Osteocyte (in vitro differentiated cells): ENCODE results near the gene SMYD3. TPM values are rescaled to one million over a fixed set of nuclear protein-coding genes. Genes with fewer than 3 reads are reported as not detected.

Experiments used
- DNase-seq: peaks from one replicate; pipeline ENCODE4 v3.0.0; 2021; ENCODE audit warnings: mixed read lengths; ENCODE audit not compliant: unreplicated experiment; ENCODE audit errors: extremely low spot score
- H3K27ac Mint-ChIP-seq: one replicate; pipeline ENCODE4 v1.8.0; 2021; ENCODE audit warnings: mild to moderate bottlenecking, mixed read lengths; ENCODE audit not compliant: unreplicated experiment
- H3K27me3 Mint-ChIP-seq: one replicate; pipeline ENCODE4 v1.8.0; 2021; ENCODE audit warnings: mixed read lengths; ENCODE audit not compliant: unreplicated experiment
- H3K36me3 Mint-ChIP-seq: one replicate; pipeline ENCODE4 v1.8.0; 2021; ENCODE audit warnings: mixed read lengths; ENCODE audit not compliant: unreplicated experiment
- H3K4me1 Mint-ChIP-seq: one replicate; pipeline ENCODE4 v1.8.0; 2021; ENCODE audit warnings: mixed read lengths; ENCODE audit not compliant: unreplicated experiment
- H3K4me3 Mint-ChIP-seq: one replicate; pipeline ENCODE4 v1.8.0; 2021; ENCODE audit warnings: mild to moderate bottlenecking, moderate library complexity, mixed read lengths; ENCODE audit not compliant: unreplicated experiment
- H3K9me3 Mint-ChIP-seq: one replicate; pipeline ENCODE4 v1.8.0; 2021; ENCODE audit warnings: mixed read lengths; ENCODE audit not compliant: unreplicated experiment
- CTCF ChIP-seq: fragments of 200-600 bp; sonication (generic); IDR thresholded peaks from 2 replicates; pipeline ENCODE4 v1.5.0; 2021; ENCODE audit warnings: antibody characterized with exemption, mild to moderate bottlenecking, moderate library complexity
- total RNA-seq: library from RNA; stranded (reverse); gene quantifications from 2 replicates; pipeline ENCODE4 v1.2.1, GENCODE V29; 2021

The SMYD3 gene
- total RNA-seq, 1 donor from 2014 or later, result 22.3 TPM

- H3K4me3 Mint-ChIP-seq, result no peak overlapping the region
- H3K27me3 Mint-ChIP-seq, result no peaks in the 10 kb centered on the region
- no peak for DNase-seq
- H3K27ac Mint-ChIP-seq, result no peak overlapping the region
- H3K36me3 Mint-ChIP-seq, result no peaks in the 10 kb centered on the region
- H3K9me3 Mint-ChIP-seq, result no peaks in the 10 kb centered on the region
- peak; percentile 68 for TF ChIP-seq CTCF
- peaks cover 3% of the 10 kb centered on the region for H3K4me1 Mint-ChIP-seq
Measured at GRCh38 chr1:246117066-246117791, 389.9 kb downstream of the SMYD3 start.

DNA sequence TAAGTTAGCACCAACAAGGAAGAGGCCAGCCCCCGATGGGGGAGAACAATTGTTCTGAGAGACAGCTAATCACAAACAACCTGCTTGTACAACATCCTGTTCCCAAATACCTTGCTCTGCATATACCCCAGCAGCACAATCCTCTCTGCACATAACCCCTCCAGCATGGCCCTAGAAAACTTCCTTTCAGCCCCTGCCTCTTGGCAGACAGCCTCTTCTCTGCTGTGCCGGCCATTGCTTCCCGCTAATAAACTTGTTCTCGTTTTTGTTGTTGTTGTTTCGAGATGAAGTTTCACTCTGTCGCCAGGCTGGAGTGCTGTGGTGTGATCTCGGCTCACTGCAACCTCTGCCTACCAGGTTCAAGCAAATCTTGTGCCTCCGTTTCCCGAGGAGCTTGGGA, 392.7 kb downstream of the SMYD3 start:
- Mint-ChIP-seq H3K27me3 (no peaks in the 10 kb centered on the region), H3K27ac (no peak overlapping the region), H3K4me3 (no peak overlapping the region), H3K4me1 (peaks cover 8% of the 10 kb centered on the region), H3K9me3 (no peaks in the 10 kb centered on the region), H3K36me3 (no peaks in the 10 kb centered on the region)
- DNase-seq, result no peak
- TF ChIP-seq CTCF, result no peak

- Mint-ChIP-seq H3K36me3 (no peaks in the 10 kb centered on the region), H3K27me3 (no peaks in the 10 kb centered on the region), H3K4me1 (peaks cover 12% of the 10 kb centered on the region), H3K9me3 (no peaks in the 10 kb centered on the region), H3K27ac (no peak overlapping the region), H3K4me3 (no peak overlapping the region)
- TF ChIP-seq CTCF, result no peak
- no peak for DNase-seq
Measured at GRCh38 chr1:246113555-246114095, 393.5 kb downstream of the SMYD3 start.

- no peak for TF ChIP-seq CTCF
- Mint-ChIP-seq H3K4me3 (no peak overlapping the region), H3K27me3 (no peaks in the 10 kb centered on the region), H3K36me3 (no peaks in the 10 kb centered on the region), H3K9me3 (no peaks in the 10 kb centered on the region), H3K27ac (no peak overlapping the region), H3K4me1 (peaks cover 29% of the 10 kb centered on the region)
- DNase-seq, result no peak
Measured at GRCh38 chr1:246111570-246111969, 395.5 kb downstream of the SMYD3 start.

DNA sequence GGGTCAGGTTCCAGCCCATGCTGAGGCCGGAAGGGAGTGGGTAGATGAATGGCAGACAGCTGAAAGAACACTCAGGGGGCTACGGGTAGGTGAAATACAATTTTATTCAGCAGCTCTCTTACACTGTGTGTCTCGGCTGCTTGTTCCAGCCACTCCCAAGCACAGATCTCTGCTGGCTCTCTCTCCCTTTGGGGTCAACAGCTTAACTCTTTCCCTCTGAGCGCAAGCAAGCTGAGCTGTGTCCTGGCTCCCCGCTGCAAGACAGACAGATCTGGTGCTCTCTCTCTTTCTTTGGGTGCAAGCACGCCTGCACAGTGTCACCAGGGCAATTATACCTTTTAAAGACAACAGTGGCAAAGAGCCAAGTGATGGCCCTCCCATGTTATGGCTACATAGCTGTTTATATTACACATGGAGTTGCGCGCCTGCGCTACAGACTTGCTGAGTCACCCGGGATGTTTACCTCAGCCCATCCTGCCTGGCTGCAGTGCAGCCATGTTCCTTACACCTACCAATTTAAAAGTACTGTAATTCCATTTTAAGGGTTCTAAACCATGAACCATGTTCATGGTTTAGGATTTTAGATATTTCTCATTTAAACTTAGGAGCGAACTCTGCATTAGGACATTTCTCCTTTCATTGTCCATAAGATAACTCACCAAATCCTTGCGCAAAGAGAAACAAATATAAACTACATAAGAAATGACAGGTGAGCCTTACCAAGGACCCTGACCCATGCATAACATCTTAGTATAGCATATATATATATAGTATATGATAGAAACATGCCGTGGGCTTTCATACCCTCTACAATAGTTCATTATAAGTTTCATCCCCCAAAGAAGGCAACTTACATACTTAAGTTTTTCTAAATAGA, 396.5 kb downstream of the SMYD3 start:
- Mint-ChIP-seq H3K27me3 (no peaks in the 10 kb centered on the region), H3K4me1 (peaks cover 32% of the 10 kb centered on the region), H3K36me3 (no peaks in the 10 kb centered on the region), H3K9me3 (no peaks in the 10 kb centered on the region), H3K27ac (peak overlapping the region; percentile 64), H3K4me3 (no peak overlapping the region)
- DNase-seq, result no peak
- no peak for TF ChIP-seq CTCF
